ENCODE data around the gene CADM3. TPM values are rescaled to one million over a fixed set of nuclear protein-coding genes. Genes with fewer than 3 reads are reported as not detected.

Gene CADM3, protein sequence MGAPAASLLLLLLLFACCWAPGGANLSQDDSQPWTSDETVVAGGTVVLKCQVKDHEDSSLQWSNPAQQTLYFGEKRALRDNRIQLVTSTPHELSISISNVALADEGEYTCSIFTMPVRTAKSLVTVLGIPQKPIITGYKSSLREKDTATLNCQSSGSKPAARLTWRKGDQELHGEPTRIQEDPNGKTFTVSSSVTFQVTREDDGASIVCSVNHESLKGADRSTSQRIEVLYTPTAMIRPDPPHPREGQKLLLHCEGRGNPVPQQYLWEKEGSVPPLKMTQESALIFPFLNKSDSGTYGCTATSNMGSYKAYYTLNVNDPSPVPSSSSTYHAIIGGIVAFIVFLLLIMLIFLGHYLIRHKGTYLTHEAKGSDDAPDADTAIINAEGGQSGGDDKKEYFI
- total RNA-seq: 115 TPM

DNA sequence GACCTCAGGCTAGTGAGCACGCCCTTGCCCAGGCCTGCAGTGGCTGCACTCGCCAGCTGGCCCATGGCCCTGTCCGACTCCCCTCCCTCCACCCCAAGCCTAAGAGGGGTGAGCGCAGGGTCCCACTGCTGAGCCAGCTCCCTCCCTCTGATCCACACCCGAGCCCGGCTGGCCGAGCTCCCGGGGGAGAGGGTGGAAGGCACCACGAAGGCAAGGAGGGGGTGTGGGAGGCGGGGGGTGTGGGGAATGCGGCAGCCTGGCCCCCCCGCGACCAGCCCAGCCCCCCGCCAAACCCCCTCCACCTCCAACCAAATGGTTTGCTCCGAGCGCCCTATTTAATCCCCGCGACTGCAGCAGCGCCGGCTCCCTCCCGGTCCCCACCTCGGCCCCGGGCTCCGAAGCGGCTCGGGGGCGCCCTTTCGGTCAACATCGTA is at the start of gene CADM3:
TSS of gene CADM3 (plus strand) at position 362 of the 434 bp plus-strand sequence. CDS start 151 bp downstream, outside the sequence.
- FAIRE-seq (no peak), DNase-seq (ENCODE audit: low spot score in 2 of 2) (peak; percentile 46 to 65)

DNA sequence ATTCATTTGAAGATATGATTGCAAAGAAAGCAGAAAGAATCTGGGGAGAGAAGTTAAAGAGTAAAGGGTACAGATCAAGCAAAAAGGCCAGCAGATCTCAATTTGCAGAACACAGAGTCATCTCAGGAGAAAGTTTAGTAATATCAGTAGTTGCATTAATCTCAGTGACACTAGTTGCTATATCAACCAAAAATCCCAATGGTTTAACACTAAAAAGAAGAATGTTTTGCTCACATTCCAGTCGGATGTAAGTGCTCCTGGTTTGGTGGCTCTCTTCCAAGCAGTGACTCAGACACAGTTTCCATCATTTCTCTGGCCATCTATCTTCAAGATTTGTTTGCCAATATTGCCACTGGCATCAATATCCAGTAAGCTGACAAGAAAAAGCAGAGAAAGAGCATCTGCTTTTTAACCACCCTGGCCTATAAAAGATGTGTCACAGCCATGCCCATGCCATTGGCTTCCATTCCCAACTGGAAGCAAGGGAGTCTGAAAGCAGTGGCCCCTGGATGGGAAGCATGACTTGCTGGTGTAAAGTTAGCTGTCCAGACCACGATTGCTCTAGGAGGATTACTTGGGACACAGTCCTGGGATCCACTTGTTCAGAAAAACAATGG is 49.3 kb upstream of the CADM3 start:
- DNase-seq (ENCODE audit: low spot score in 2 of 2) (no peak), FAIRE-seq (no peak)

DNA sequence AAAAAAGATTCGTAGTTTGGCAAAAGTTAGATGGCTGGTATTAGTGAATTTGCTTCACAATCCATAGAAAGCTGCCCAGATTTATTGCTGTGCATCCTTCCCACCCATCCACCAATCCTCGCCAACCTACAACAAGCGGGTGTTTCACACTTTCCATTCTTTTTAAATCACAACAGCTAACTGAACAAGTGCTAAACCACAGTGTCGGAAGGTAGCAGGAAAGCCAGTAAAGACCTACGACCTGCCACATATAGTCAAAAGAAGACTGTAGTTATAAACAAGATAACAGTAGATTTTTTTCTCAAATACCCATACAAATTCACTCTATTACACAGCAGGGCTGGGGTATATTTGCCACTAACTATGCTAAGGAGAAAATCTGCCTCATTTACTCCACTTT is 47.8 kb upstream of the CADM3 start:
- DNase-seq (ENCODE audit: low spot score in 2 of 2) (no peak), FAIRE-seq (no peak)

DNA sequence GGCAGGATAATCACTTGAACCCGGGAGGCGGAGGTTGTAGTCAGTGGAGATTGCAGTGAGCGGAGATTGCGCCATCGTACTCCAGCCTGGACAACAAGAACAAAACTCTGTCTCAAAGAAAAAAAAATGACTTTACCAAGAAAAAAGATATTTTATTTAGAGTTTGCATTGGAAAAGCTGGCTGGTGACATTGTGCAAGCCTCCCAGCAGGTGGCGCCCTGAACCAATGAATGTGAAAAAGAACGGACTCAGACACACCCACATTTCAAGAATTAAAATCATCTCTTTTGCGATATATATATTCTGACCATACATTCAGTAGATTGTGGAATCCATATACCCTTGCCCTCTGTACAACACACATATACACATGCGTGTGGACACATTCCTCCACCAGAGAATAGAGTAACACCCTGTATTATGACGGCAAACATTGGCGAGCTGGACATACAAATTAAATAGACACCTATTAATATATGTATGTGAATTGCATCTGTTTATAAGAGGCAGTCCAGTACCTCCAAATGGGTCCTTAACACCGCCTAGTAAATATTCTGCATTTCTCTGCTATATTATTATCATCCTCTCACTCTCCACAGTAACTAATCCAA is 39.0 kb upstream of the CADM3 start:
- FAIRE-seq (peak; percentile 57), DNase-seq (ENCODE audit: low spot score in 2 of 2) (peak in 1 of 2 donors; percentile 38)

DNA sequence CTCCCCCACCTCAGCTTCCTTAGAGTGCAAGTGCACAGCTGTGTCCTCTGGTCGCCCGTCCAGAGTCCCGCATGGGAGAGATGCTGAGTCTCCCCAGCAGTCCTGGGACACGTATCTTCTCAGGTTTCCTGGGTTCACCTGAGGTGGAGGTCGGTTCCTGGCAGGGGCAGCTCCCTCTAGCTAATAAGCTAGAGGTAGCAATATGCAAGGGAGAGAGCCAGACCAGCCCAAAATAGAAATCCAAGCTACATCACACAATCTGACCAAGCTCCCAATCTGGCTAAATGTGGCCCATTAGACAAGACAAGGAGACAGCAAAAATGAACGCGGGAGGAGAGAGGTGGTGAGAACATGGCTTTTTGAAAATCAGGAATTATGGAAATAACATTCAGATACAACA is 30.9 kb upstream of the CADM3 start:
- DNase-seq (ENCODE audit: low spot score in 2 of 2): no peak
- FAIRE-seq: no peak

DNA sequence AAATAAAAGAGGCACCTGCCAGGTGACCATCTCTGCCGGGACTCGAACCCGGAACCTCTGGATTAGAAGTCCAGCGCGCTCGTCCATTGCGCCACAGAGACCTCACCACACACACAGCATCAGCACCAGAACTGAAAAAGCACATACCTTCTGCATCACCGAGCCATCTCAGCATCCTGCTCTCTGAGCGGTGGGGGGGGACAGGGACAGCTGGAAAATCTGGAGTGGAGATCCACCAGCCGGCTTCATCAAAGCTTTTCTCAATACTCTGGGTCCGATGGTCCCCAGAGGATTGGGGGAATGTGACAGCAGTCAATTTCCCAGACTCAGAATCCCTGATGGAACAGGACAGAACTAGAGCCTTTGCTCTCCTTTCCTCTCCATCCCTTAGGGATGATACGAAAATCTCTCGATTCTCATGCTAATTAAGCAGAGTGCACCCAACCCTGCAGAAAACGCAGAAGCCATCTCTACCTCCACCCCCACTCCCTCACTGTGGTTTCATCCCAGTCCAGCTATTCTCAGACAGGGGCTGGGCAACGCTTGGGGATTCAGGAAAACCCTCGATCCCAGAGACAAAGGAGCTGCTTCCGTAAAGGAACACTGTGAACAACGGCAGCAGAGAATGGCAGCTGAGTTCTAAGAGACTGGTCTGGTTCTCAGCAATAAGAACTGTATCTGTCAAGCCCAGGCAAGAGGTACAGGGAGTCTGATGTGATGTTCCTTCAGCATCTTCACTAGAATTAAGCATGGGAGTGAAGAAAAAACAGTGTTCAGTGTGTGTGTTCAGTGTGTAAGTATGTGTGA is 29.6 kb upstream of the CADM3 start:
- FAIRE-seq (no peak), DNase-seq (ENCODE audit: low spot score in 2 of 2) (peak in 1 of 2 donors; percentile 29)

DNA sequence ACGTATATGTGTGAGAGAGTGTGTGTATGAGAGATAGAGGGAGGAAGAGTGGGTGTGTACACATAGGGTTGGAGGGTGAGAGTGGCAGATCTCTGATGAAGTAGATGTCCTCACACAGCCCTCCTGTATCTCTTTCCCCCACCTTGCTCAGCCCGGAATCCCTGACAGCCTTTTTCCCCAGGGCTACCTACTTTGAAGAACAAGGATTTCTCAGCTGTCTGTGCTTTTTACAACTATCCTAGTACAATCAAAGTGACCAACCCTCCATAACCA is 29.1 kb upstream of the CADM3 start:
- no peak for FAIRE-seq

DNA sequence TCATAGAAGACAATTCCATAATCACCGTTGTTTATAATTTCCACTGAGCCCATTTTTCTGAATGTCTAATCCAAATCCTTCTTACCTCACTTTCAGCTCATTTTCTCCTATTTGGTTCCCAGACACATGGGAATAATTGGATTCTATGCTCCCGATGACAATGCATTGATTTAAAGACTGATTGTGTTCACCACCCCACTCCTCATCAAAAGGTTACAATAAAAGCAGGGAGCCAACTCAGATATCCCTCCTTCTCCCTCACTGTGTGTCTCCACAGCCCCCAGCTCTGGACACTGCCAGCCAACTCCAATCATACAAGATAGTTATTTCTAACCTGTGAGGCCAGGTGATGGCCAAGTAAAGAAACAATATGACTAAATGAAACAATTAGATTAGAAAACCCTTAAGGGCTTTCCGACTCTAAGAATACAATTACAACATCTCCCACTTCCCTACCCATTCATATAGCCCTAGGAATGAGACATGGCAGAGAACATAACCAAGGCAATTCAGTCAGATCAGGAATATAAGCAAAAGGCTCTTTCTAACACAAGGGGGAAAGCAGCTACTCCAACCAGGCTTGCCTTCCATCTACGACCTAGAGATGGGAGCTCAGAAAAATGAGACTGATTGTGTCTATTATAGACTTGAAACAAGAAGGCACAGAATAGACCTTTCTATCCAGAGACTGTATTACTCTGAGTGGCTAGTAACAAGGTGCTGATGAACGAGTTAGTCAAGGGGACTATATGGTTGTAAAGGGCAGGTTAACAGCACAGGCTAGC is 28.5 kb upstream of the CADM3 start:
- DNase-seq (ENCODE audit: low spot score in 2 of 2): no peak
- FAIRE-seq: no peak

More for the DNA sequence above, 29.1 kb upstream of the CADM3 start:
- DNase-seq (ENCODE audit: low spot score in 2 of 2): no peak

DNA sequence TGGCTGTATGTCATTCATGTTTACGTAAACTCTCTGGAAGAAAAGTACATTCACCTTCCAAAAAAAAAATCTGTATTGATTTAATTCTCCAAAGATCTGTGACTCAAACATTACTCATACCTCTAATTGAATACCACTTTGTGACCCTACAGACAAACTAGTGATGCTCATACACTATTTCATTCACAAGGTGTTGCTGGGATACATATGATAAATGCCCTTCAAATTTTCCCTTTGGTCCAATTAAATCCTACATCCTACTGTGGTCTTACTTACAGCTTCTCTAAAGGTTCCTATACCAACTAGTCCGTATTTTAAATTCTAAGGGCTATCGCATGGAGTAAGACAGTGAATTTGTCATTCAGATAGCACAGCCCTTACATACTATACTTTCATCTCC is 26.8 kb upstream of the CADM3 start:
- DNase-seq (ENCODE audit: low spot score in 2 of 2): no peak
- FAIRE-seq: no peak

DNA sequence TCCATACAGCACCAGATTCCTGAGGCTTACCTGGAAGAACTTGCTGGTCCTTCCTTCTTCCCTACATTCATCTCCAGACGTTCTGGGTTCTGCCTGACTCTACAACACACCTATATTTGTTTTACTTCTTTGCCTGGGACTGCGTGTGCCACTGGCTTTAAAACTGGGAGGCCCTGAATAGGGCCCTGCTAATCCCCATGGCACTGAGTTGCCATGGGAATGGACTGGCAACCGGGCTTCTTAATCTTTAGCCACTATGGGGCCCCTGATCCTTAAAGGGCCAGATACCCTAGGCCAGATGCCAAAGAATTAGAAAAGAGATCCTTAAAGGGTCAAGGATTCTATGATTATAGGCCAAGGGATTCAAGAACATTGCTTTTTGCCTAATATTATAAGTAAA is 24.4 kb upstream of the CADM3 start:
- no peak for DNase-seq (ENCODE audit: low spot score in 2 of 2)
- FAIRE-seq: no peak

DNA sequence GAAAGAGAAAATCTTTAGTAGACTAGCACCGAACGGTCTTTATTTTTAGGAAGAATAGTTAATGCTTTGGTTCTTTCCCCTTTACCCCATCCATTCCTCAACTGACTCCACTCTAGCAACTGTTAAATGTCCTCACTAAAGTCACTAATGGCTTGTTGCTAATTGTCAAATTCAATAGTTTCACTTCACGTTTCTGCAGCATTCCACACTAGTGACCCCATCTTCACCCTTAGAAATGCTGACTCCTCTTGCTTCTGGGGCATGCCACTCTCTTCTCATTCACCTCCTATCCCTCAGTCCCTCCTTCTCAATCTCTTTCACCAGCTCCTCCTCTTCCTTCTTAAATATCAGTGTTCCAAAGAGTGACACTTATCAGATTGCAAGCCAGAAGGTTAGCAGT is 19.4 kb upstream of the CADM3 start:
- DNase-seq (ENCODE audit: low spot score in 2 of 2) (no peak), FAIRE-seq (no peak)

DNA sequence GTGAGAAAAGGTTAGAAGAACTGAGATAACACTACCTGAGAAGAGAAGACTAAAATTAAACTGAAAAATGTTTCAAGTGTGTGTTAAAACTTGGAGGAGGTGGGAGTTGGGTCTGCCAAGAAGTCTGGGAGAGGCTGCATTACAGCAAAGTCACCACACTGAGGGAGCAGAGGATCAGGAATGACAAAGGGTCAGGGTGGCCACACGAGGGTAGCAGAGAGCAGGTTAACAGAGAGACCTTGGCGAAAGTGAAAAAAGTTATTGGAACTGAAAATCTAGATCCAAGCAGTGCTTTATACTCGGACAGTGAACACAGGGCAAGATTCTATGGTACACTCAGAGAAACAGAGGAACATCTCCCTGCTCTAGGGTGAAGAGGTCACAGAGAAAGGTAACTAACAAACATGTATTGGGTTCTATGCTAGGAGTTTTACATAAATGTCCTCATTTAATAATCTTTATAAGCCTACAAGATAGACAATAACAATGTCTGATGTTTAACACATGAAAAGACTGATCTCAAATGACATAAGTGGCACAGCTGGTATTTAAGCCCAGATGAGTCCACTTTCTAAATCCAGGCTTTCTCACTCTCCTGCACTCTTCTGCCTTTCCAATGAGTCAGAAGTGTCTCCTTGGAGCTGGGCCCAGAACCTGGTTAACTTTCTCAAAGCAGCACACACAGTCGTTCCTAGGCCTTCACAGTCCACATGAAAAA is 10.3 kb upstream of the CADM3 start:
- FAIRE-seq (peak; percentile 84), DNase-seq (ENCODE audit: low spot score in 2 of 2) (peak; percentile 42 to 62)

DNA sequence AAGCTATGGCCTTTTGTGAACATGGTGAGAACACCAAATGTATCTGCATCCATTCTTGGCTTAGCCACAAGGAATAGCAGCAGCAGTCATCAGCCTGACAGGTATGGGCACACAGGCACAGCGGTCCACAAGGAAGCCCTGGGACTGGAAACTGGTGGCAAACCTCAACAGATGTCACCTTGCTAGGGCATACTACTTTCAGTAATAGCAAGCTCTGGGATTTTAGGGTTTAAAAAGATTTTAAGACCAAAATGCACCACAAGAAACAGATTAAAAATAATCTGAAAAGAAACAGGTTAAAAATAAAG is 9.7 kb upstream of the CADM3 start:
- FAIRE-seq (no peak), DNase-seq (ENCODE audit: low spot score in 2 of 2) (no peak)

DNA sequence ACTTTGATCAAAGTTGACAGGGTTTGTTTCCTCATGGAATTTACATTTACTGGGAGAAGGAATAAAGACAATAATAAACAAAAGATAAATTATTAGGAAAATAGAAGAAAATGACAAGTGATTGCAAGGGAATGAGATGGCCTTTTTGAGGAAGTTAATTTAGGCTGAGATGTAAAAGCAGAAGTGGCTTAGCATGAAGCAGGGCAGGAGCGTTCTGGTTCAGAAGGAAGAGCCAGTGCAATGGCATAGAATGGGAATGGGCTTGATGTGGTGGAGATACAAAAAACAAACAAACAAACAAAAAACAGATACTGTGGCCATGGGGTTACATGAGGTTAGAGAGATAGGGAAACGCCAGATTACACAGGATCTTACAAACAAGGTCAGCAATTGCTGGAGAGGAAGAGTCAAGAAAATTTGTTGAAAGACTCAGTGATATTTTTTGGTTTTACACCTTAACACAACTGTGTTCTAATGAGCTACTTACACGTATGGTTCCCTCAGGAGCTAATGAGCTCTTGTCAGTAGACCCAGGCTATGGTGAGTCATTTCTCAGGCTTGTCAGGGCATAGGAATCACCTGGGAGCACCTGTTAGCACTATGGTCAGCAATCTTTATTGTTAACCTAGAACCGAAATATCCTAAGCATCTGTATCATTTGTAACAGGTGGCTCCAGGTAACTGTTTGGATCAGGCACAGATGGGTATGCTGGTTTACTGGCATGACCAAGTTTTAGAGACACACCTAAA is 8.7 kb upstream of the CADM3 start:
- no peak for FAIRE-seq

DNA sequence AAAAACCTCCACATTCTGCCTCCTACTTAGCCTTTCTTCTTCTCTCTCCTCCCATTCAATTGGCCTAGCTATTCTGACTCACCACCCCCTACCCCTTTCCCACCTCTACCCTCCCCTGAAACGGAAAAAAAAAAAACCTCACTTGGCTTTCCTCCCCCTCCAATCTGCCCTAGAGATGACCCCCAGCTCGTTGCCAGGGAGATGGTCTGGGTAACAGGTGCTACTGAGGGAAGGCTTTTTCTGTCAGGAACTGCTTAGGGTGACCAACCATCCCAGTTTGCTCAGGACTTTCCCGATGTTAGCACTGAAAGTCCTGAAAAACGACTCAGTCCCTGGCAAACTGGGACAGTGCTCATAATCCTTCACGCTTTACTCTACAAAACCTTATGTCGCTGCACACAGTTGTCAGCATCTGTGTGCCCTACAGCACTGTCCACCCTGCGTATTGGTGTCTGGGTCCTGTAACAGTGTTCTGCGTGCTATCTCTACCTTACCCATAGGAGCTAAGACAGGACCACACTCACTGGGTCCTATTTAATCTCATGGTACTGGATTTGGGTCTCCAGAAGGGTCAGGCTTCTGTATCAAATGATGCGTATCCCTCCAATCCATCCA is 7.7 kb upstream of the CADM3 start:
- no peak for FAIRE-seq

More for the DNA sequence above, 8.7 kb upstream of the CADM3 start:
- no peak for DNase-seq (ENCODE audit: low spot score in 2 of 2)

DNA sequence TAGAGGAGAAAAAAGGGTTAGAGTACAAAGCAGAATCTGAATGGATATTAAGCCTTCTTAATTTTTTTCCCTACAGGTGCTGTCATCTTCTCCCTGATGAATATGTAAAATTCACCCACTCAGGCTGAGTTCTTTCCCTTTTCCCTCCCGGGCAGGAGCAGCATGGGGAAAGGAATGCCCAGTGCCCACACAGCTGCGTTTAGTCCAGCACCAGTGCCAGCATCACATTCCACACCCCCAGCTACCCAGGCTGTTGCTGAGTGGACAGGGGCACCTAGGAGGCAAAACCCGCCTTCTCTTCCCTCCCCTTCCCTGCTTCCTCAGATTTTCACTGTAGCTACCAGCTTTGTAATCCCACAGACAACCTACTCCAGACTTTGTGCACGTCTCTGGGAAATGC is 3.4 kb upstream of the CADM3 start:
- FAIRE-seq (no peak), DNase-seq (ENCODE audit: low spot score in 2 of 2) (no peak)

More for the DNA sequence above, 7.7 kb upstream of the CADM3 start:
- no peak for DNase-seq (ENCODE audit: low spot score in 2 of 2)

DNA sequence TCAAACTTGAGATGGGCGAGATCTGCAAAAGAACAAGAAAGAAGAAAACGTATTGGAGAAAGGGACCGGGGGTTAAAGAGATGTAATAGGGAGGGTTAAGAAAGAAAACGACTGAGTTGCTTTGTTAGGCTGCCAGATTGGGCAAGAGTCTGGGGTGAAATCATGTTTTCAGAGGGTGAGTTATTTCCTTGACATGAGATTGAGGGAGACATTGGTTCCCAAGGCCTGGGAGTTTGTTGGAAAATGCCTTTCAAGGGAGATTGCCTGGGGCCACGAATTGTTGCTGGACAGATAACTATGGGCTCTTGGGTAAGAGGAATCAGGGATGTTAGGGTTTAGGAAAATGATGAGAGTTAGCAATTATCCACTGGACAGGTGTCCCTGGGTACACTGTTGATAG is 776 bp upstream of the CADM3 start:
- FAIRE-seq: no peak
- DNase-seq (ENCODE audit: low spot score in 2 of 2): no peak

DNA sequence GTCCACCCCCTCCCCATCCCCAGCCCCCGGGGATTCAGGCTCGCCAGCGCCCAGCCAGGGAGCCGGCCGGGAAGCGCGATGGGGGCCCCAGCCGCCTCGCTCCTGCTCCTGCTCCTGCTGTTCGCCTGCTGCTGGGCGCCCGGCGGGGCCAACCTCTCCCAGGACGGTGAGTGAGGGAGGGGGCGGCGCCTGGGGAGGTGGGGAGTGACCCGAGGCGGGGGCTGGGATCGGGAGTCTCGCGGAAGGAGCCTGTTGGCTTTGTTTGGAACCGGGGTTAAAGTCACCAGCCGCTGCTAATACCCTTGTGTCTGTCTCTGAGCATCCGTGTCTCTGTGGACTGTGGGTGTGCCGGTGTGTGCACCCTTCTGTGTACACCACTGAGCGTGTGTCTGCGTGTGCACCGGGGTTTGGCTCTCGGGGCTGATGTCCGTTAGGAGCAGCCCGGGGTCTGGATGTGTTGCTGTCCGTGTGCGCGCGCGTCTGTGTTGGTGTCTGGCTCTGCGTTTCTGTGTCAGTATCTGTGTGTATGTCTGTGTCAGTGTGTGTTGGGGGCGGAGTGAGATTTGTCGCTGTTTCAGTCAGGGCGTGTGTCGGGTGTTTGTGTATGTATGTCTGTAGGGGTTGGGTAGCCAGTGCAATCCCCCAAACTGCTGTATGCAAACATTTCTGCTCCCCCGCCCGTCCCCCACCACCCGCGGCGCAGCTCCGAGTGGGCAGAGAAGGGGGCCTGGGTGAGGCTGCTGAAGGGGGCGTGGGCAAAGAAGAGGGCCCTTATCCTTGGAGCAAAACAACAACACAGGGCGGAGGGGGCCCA is 480 bp downstream of the CADM3 start:
- no peak for FAIRE-seq
- DNase-seq (ENCODE audit: low spot score in 2 of 2): peak in 1 of 2 donors; percentile 35
